ENCODE results near the gene LIMK2. TPM values are rescaled to one million over a fixed set of nuclear protein-coding genes. Genes with fewer than 3 reads are reported as not detected.

LIMK2 gene
- total RNA-seq, 1 experiment from 2014 or later, result 13.2 TPM

GRCh38 chr22:31295831-31296657, 83.9 kb downstream of the LIMK2 start:
- Histone ChIP-seq H3K9ac (ENCODE audit: low read length) (no peak overlapping the region), H3K36me3 (ENCODE audit: low read depth, low read length) (no peaks in the 10 kb centered on the region), H4K20me1 (ENCODE audit: low read length) (no peaks in the 10 kb centered on the region), H3F3A (ENCODE audit: low read length, unreplicated experiment) (no peaks in the 10 kb centered on the region), H3K4me1 (ENCODE audit: insufficient read depth, low read length) (peaks cover 14% of the 10 kb centered on the region; the same call in 1 of the 2 replicates), H3K27me3 (ENCODE audit: low read length) (no peaks in the 10 kb centered on the region), H3K27ac (ENCODE audit: low read length) (no peak overlapping the region), H3K4me3 (ENCODE audit: low read length) (no peak overlapping the region), H2AFZ (ENCODE audit: low read length) (no peak overlapping the region), H3K9me3 (ENCODE audit: low read length) (no peaks in the 10 kb centered on the region), H3K9me2 (replicated peaks; ENCODE audit: low read length) (no peaks in the 10 kb centered on the region), H3K4me2 (ENCODE audit: low read length) (no peak overlapping the region), H3K79me2 (ENCODE audit: low read length) (no peaks in the 10 kb centered on the region)
- DNase-seq, result no peak
- ATAC-seq, result no peak
- ChIA-PET POLR2A (ENCODE audit: unreplicated experiment) (no interaction called here), CTCF (no interaction called here)
- no TSS peak for BruUV-seq (replicated peaks)
- TF ChIP-seq EZH2phosphoT487 (IDR thresholded peaks at IDR 0.05; ENCODE audit: borderline replicate concordance, low read length) (no peak), CTCF (conservative IDR thresholded peaks at IDR 0.05; ENCODE audit: low read depth, low read length) (no peak), EZH2 (IDR thresholded peaks at IDR 0.05; ENCODE audit: low read length, unreplicated experiment) (no peak)
- intact Hi-C loops (cut with micrococcal nuclease), result no loop called here

DNA sequence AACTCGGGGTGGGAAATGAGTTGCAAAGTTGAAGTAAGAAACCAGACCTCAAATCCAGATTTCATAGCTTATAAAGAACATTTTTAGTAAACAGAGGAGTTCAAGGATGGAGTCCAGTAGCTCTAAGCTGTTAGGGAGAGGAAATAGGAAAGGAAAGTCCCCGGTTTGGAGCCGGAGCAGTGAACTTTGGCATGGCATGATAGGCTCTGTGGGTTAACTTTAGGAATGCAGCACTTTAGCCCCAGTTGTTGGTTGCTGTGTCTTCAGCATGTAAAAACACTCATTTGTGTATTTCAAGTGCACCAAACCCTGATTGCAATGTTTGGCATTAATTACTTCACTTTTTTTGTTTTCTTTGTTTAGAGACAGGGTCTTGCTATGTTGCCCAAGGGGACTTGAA, 88.8 kb downstream of the LIMK2 start:
- Histone ChIP-seq H3K4me2 (ENCODE audit: low read length) (no peak overlapping the region), H3K9ac (ENCODE audit: low read length) (no peak overlapping the region), H3F3A (ENCODE audit: low read length, unreplicated experiment) (no peaks in the 10 kb centered on the region), H3K79me2 (ENCODE audit: low read length) (no peaks in the 10 kb centered on the region), H3K27me3 (ENCODE audit: low read length) (no peaks in the 10 kb centered on the region), H3K36me3 (ENCODE audit: low read depth, low read length) (no peaks in the 10 kb centered on the region), H3K4me1 (ENCODE audit: insufficient read depth, low read length) (0 out of 2 replicates have a peak, but pooled peaks cover 4% of the 10 kb centered on the region), H3K9me2 (replicated peaks; ENCODE audit: low read length) (no peaks in the 10 kb centered on the region), H2AFZ (ENCODE audit: low read length) (no peak overlapping the region), H3K9me3 (ENCODE audit: low read length) (no peaks in the 10 kb centered on the region), H4K20me1 (ENCODE audit: low read length) (no peaks in the 10 kb centered on the region), H3K4me3 (ENCODE audit: low read length) (no peak overlapping the region), H3K27ac (ENCODE audit: low read length) (no peak overlapping the region)
- no peak for ATAC-seq
- intact Hi-C loops (cut with micrococcal nuclease), result no loop called here
- BruUV-seq (replicated peaks), result no TSS peak
- CTCF ChIA-PET, result no interaction called here
- TF ChIP-seq EZH2 (IDR thresholded peaks at IDR 0.05; ENCODE audit: low read length, unreplicated experiment), result no peak
- TF ChIP-seq CTCF (conservative IDR thresholded peaks at IDR 0.05; ENCODE audit: low read depth, low read length), result no peak
- TF ChIP-seq EZH2phosphoT487 (IDR thresholded peaks at IDR 0.05; ENCODE audit: borderline replicate concordance, low read length), result no peak
- no peak for DNase-seq
- POLR2A ChIA-PET (ENCODE audit: unreplicated experiment), result no interaction called here

DNA sequence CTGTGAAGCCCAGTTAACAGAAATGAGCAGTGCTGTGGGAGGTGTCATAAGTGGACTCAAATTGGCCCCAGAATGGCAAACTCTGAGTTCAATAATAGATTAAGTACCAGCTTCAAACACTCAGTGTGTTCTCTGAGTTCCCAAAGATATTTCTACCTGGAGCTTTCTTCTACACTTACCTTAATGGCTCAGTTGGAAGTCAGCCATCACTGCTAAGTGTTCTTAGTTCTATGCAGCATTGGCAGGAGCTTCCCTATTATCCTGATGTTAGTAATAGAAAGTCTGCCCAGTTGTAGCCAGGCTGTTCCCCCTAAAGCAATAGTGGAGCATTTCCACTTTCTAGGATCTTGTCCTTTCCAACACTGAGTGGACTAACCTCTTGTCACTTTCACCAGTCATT, 89.9 kb downstream of the LIMK2 start:
- H4K20me1 ChIP-seq (ENCODE audit: low read length), result no peaks in the 10 kb centered on the region
- no peak overlapping the region for H3K27ac ChIP-seq (ENCODE audit: low read length)
- H3K27me3 ChIP-seq (ENCODE audit: low read length), result no peaks in the 10 kb centered on the region
- no peaks in the 10 kb centered on the region for H3K79me2 ChIP-seq (ENCODE audit: low read length)
- ATAC-seq (no peak), DNase-seq (no peak)
- no peak overlapping the region for H3K9ac ChIP-seq (ENCODE audit: low read length)
- no peak overlapping the region for H3K4me3 ChIP-seq (ENCODE audit: low read length)
- TF ChIP-seq CTCF (conservative IDR thresholded peaks at IDR 0.05; ENCODE audit: low read depth, low read length) (no peak), EZH2 (IDR thresholded peaks at IDR 0.05; ENCODE audit: low read length, unreplicated experiment) (no peak), EZH2phosphoT487 (IDR thresholded peaks at IDR 0.05; ENCODE audit: borderline replicate concordance, low read length) (no peak)
- H3F3A ChIP-seq (ENCODE audit: low read length, unreplicated experiment), result no peaks in the 10 kb centered on the region
- no peaks in the 10 kb centered on the region for H3K36me3 ChIP-seq (ENCODE audit: low read depth, low read length)
- H3K4me2 ChIP-seq (ENCODE audit: low read length), result no peak overlapping the region
- intact Hi-C loops (cut with micrococcal nuclease), result no loop called here
- no peaks in the 10 kb centered on the region for H3K9me3 ChIP-seq (ENCODE audit: low read length)
- no TSS peak for BruUV-seq (replicated peaks)
- ChIA-PET POLR2A (ENCODE audit: unreplicated experiment) (no interaction called here), CTCF (no interaction called here)
- H2AFZ ChIP-seq (ENCODE audit: low read length), result no peak overlapping the region
- H3K9me2 ChIP-seq (replicated peaks; ENCODE audit: low read length), result no peaks in the 10 kb centered on the region
- H3K4me1 ChIP-seq (ENCODE audit: insufficient read depth, low read length), result no peaks in the 10 kb centered on the region

Measured in PC-3 (cell line).